ENCODE results near the gene CDC14C. TPM values are rescaled to one million over a fixed set of nuclear protein-coding genes. Genes with fewer than 3 reads are reported as not detected.

CDC14C gene
- not detected for polyA plus RNA-seq (2012; ENCODE audit: insufficient read length, low read depth)

DNA sequence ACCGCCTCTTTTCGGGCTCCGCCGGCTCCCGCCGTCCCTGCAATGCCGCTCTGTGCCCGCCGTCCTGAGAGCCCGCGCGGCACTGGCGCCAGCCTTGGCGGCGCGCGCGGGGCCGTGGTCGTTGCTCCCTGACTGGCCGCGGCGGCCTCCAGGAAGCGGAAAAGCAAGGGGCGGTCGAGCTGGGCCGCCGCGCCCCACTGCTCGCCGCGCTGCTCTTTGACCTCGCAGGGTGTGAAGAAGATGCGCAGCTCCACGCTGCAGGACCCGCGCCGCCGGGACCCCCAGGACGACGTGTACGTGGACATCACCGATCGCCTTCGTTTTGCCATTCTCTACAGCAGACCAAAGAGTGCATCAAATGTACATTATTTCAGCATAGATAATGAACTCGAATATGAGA lies at the start of gene CDC14C:
CDC14C (plus strand) TSS at position 115 of the 400 bp plus-strand sequence; CDS start at position 241, 126 bp downstream.
- no peak for TF ChIP-seq TAF1 (IDR thresholded peaks at IDR 0.05; ENCODE audit: borderline replicate concordance, insufficient read depth, low read length)
- no peak for TF ChIP-seq POLR2AphosphoS5 (IDR thresholded peaks at IDR 0.05; ENCODE audit: low read depth, low read length)
- no peak for TF ChIP-seq FOXP2 (optimal IDR thresholded peaks at IDR 0.05; ENCODE audit: borderline replicate concordance, extremely low read depth, extremely low read length, insufficient read depth)
- no peak for TF ChIP-seq SIN3A (IDR thresholded peaks at IDR 0.05; ENCODE audit: borderline replicate concordance, insufficient read depth, low read length)
- TF ChIP-seq, protein P1, sequence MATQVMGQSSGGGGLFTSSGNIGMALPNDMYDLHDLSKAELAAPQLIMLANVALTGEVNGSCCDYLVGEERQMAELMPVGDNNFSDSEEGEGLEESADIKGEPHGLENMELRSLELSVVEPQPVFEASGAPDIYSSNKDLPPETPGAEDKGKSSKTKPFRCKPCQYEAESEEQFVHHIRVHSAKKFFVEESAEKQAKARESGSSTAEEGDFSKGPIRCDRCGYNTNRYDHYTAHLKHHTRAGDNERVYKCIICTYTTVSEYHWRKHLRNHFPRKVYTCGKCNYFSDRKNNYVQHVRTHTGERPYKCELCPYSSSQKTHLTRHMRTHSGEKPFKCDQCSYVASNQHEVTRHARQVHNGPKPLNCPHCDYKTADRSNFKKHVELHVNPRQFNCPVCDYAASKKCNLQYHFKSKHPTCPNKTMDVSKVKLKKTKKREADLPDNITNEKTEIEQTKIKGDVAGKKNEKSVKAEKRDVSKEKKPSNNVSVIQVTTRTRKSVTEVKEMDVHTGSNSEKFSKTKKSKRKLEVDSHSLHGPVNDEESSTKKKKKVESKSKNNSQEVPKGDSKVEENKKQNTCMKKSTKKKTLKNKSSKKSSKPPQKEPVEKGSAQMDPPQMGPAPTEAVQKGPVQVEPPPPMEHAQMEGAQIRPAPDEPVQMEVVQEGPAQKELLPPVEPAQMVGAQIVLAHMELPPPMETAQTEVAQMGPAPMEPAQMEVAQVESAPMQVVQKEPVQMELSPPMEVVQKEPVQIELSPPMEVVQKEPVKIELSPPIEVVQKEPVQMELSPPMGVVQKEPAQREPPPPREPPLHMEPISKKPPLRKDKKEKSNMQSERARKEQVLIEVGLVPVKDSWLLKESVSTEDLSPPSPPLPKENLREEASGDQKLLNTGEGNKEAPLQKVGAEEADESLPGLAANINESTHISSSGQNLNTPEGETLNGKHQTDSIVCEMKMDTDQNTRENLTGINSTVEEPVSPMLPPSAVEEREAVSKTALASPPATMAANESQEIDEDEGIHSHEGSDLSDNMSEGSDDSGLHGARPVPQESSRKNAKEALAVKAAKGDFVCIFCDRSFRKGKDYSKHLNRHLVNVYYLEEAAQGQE (IDR thresholded peaks at IDR 0.05; ENCODE audit: insufficient read depth in 1 of 2, low read depth in 2 of 2, low read length in 2 of 2) = no peak

DNA sequence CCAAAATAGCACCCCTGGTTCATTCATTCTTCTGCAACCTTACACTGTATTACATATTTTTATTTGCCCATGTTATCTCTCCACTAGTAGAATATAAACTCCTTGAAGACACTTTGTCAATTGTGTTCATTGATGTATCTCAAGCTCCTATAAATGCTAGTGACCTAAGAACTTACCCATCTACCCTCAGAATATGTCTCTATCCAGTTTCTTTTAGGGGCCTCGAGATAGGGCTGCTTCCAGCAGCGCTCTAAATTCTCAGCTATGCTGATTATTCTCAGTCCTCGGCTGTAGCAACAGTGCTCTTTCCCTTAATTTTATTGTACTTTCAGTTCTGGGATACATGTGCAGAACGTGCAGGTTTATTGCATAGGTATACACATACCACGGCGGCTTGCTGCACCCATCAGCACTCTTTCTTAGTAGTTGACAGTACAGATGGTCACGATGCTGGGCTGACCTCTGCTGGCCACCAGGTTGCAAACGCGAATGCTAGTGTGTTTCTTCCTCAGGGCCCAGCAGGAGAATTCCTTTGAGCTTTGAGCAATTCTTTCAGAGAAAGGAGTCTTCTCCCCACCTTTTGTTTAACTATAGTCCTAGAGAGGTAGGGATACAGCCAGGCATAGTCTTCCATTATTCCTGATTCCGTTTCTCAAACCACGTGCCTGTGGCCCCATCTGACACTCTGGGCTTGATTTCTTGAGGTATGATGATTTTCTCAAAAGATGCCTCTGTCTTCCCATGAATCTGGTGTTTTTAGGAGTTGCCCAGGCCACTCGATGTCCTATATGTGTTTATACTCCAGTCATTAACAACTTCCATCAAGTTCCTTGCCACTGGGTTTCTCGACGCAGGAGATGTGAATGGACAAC lies 49.1 kb upstream of the CDC14C start:
- TF ChIP-seq POLR2AphosphoS5 (IDR thresholded peaks at IDR 0.05; ENCODE audit: low read depth, low read length) = no peak
- TF ChIP-seq SIN3A (IDR thresholded peaks at IDR 0.05; ENCODE audit: borderline replicate concordance, insufficient read depth, low read length) = no peak
- no peak for TF ChIP-seq TAF1 (IDR thresholded peaks at IDR 0.05; ENCODE audit: borderline replicate concordance, insufficient read depth, low read length)
- TF ChIP-seq, protein P1 (IDR thresholded peaks at IDR 0.05; ENCODE audit: insufficient read depth in 1 of 2, low read depth in 2 of 2, low read length in 2 of 2) = no peak
- no peak for TF ChIP-seq FOXP2 (optimal IDR thresholded peaks at IDR 0.05; ENCODE audit: borderline replicate concordance, extremely low read depth, extremely low read length, insufficient read depth)

DNA sequence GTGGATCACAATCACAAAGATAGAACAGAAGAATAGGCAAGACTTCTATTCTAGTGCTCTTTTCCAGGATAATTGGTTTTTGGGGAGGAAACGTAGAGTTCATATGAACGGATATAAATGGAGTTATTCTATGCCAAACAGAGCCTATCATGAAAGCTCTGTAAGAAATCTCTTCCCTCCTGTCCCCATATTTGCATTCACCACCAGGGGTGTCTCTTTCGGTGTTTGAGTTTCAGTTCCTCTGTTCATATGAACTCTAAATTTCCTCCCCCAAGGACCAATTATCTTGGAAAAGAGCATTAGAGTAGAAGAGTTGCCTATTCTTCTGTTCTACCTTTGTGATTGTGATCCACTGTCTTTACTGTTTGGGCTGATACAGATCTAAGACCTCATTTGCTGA lies 48.3 kb upstream of the CDC14C start:
- TF ChIP-seq, protein P1 (IDR thresholded peaks at IDR 0.05; ENCODE audit: insufficient read depth in 1 of 2, low read depth in 2 of 2, low read length in 2 of 2) = no peak
- TF ChIP-seq TAF1 (IDR thresholded peaks at IDR 0.05; ENCODE audit: borderline replicate concordance, insufficient read depth, low read length) (no peak), FOXP2 (optimal IDR thresholded peaks at IDR 0.05; ENCODE audit: borderline replicate concordance, extremely low read depth, extremely low read length, insufficient read depth) (no peak), POLR2AphosphoS5 (IDR thresholded peaks at IDR 0.05; ENCODE audit: low read depth, low read length) (no peak), SIN3A (IDR thresholded peaks at IDR 0.05; ENCODE audit: borderline replicate concordance, insufficient read depth, low read length) (no peak)

DNA sequence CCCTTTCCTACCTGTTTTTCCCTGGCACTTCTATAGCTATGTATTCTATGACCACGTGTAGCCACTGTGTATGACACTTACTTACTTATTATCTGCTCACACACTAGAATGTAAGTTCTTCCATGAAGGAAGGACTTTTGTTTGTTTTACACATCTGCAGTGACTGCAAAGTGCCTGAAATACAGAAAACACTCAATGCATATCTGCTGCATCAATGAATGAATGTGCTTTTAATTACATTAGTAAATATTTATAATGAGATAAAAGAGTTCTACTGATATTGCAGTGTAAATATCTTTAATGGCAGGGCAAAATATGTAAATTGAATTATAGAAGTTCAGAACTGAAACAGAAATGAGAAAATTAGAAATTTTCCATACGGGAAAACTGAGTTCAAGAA lies 43.5 kb upstream of the CDC14C start:
- TF ChIP-seq SIN3A (IDR thresholded peaks at IDR 0.05; ENCODE audit: borderline replicate concordance, insufficient read depth, low read length) (no peak), FOXP2 (optimal IDR thresholded peaks at IDR 0.05; ENCODE audit: borderline replicate concordance, extremely low read depth, extremely low read length, insufficient read depth) (no peak), POLR2AphosphoS5 (IDR thresholded peaks at IDR 0.05; ENCODE audit: low read depth, low read length) (no peak), TAF1 (IDR thresholded peaks at IDR 0.05; ENCODE audit: borderline replicate concordance, insufficient read depth, low read length) (no peak)
- TF ChIP-seq, protein P1 (IDR thresholded peaks at IDR 0.05; ENCODE audit: insufficient read depth in 1 of 2, low read depth in 2 of 2, low read length in 2 of 2) = no peak

Measured in PFSK-1 (cell line).